T follicular helper cell (primary cell): ENCODE results near the gene SMARCC2.
"Not testable (repeated sequence)": the region's sequence is repeated elsewhere in the genome, so short reads cannot be mapped to it uniquely, and the experiment has no call there.

Experiments
- DNase-seq: peaks from one replicate; pipeline ENCODE4 v3.0.0-alpha.2; 2020; ENCODE audit warnings: low read depth

Gene SMARCC2

GRCh38 chr12:56163533-56164344, 25.5 kb downstream of the SMARCC2 start:
- no peak for DNase-seq

GRCh38 chr12:56162468-56163290, 26.6 kb downstream of the SMARCC2 start:
- no peak for DNase-seq

GRCh38 chr12:56161690-56162351, 27.5 kb downstream of the SMARCC2 start:
- DNase-seq, result no peak

- no peak for DNase-seq
Observed at GRCh38 chr12:56160894-56161689, 28.2 kb downstream of the SMARCC2 start.

GRCh38 chr12:56160193-56160763, 29.0 kb downstream of the SMARCC2 start:
- peak; percentile 57 for DNase-seq

- no peak for DNase-seq
Observed at GRCh38 chr12:56159482-56160192, 29.6 kb downstream of the SMARCC2 start.

- DNase-seq, result no peak
Observed at GRCh38 chr12:56158926-56159461, 30.3 kb downstream of the SMARCC2 start.

- DNase-seq, result peak; percentile 90
Observed at GRCh38 chr12:56158029-56158925, 31.0 kb downstream of the SMARCC2 start, which contains the start of gene MYL6. Gene MYL6 (plus strand): TSS chr12:56158359. CDS start chr12:56158402, 43 bp downstream.

GRCh38 chr12:56157201-56158028, 31.9 kb downstream of the SMARCC2 start:
- DNase-seq, result peak; percentile 41

- not testable (repeated sequence) for DNase-seq
Observed at GRCh38 chr12:56156464-56157200, 32.7 kb downstream of the SMARCC2 start.

- no peak for DNase-seq
Observed at GRCh38 chr12:56155256-56155845, 33.9 kb downstream of the SMARCC2 start.

GRCh38 chr12:56154818-56155217, 34.5 kb downstream of the SMARCC2 start:
- DNase-seq, result no peak

GRCh38 chr12:56154246-56154771, 35.0 kb downstream of the SMARCC2 start:
- no peak for DNase-seq

GRCh38 chr12:56153678-56154065, 35.6 kb downstream of the SMARCC2 start:
- no peak for DNase-seq

- DNase-seq, result no peak
Observed at GRCh38 chr12:56152756-56153677, 36.3 kb downstream of the SMARCC2 start.
